ENCODE results near the gene CEP112.

The CEP112 gene

GRCh38 chr17:65629234-65629690 lies 562.7 kb downstream of the CEP112 start:
- no peak overlapping the region for H3K4me3 ChIP-seq (ENCODE audit: low read depth, low read length)
- ChIA-PET POLR2A (no interaction called here), CTCF (no interaction called here)
- no peak for TF ChIP-seq CTCF (IDR thresholded peaks at IDR 0.05; ENCODE audit: insufficient read depth, low read length, missing control alignments)
- no peak for DNase-seq (ENCODE audit: low read depth, low spot score)

- no peak for DNase-seq (ENCODE audit: low read depth, low spot score)
- H3K4me3 ChIP-seq (ENCODE audit: low read depth, low read length): no peak overlapping the region
- POLR2A ChIA-PET: no interaction called here
- TF ChIP-seq CTCF (IDR thresholded peaks at IDR 0.05; ENCODE audit: insufficient read depth, low read length, missing control alignments): no peak
- CTCF ChIA-PET: no interaction called here
These were observed 563.3 kb downstream of the CEP112 start for GRCh38 chr17:65628644-65629036.

- no peak for DNase-seq (ENCODE audit: low read depth, low spot score)
- no peak overlapping the region for H3K4me3 ChIP-seq (ENCODE audit: low read depth, low read length)
- ChIA-PET POLR2A (no interaction called here), CTCF (no interaction called here)
- no peak for TF ChIP-seq CTCF (IDR thresholded peaks at IDR 0.05; ENCODE audit: insufficient read depth, low read length, missing control alignments)
These were observed 563.9 kb downstream of the CEP112 start for GRCh38 chr17:65627891-65628643.

GRCh38 chr17:65627108-65627507 lies 564.8 kb downstream of the CEP112 start:
- no peak for TF ChIP-seq CTCF (IDR thresholded peaks at IDR 0.05; ENCODE audit: insufficient read depth, low read length, missing control alignments)
- no peak overlapping the region for H3K4me3 ChIP-seq (ENCODE audit: low read depth, low read length)
- ChIA-PET CTCF (no interaction called here), POLR2A (no interaction called here)
- no peak for DNase-seq (ENCODE audit: low read depth, low spot score)

GRCh38 chr17:65626451-65626850 lies 565.5 kb downstream of the CEP112 start:
- CTCF ChIA-PET: no interaction called here
- no peak for DNase-seq (ENCODE audit: low read depth, low spot score)
- no peak for TF ChIP-seq CTCF (IDR thresholded peaks at IDR 0.05; ENCODE audit: insufficient read depth, low read length, missing control alignments)
- POLR2A ChIA-PET: no interaction called here
- H3K4me3 ChIP-seq (ENCODE audit: low read depth, low read length): no peak overlapping the region

GRCh38 chr17:65618516-65618915 lies 573.4 kb downstream of the CEP112 start:
- POLR2A ChIA-PET: no interaction called here
- CTCF ChIA-PET: interaction anchor here (1.2 to 1.3 kb wide), 2 partner anchors 10 to 24 kb away, joined by 3 to 4 read pairs; no protein-coding TSS in a partner anchor
- no peak overlapping the region for H3K4me3 ChIP-seq (ENCODE audit: low read depth, low read length)
- TF ChIP-seq CTCF (IDR thresholded peaks at IDR 0.05; ENCODE audit: insufficient read depth, low read length, missing control alignments): no peak
- no peak for DNase-seq (ENCODE audit: low read depth, low spot score)
